Mammary epithelial cell (primary cell): ENCODE data around the gene ITGB2.

Experiments
- CTCF ChIP-seq, 2 donors: IDR thresholded peaks in 1 of 2; conservative IDR thresholded peaks in 1 of 2; 2 replicates each; pipeline ENCODE4 v1.5.1; 2011 to 2012; ENCODE audit warnings: inconsistent platforms in 2 of 2, low read length in 2 of 2, mild to moderate bottlenecking in 2 of 2, control low read depth in 1 of 2, low read depth in 1 of 2; ENCODE audit not compliant: insufficient read depth in 1 of 2; ENCODE audit errors: extremely low read depth in 1 of 2
- EZH2 ChIP-seq: IDR thresholded peaks from 2 replicates; pipeline ENCODE4 v1.6.1; 2012; ENCODE audit warnings: low read length, inconsistent platforms, borderline replicate concordance

- TF ChIP-seq CTCF (conservative IDR thresholded peaks at IDR 0.05 in 1 of 2, IDR thresholded peaks at IDR 0.05 in 1 of 2; ENCODE audit: extremely low read depth in 1 of 2, insufficient read depth in 1 of 2, low read depth in 1 of 2, low read length in 2 of 2) = no peak
- no peak for TF ChIP-seq EZH2
Observed at GRCh38 chr21:44938772-44939531, 18.3 kb upstream of the ITGB2 start.
